HG02678 (cell line): ENCODE measurements around the gene NR3C2.
"Not testable (repeated sequence)": the region's sequence is repeated elsewhere in the genome, so short reads cannot be mapped to it uniquely, and the experiment has no call there.

ENCODE experiments used
- ATAC-seq: cut with Tn5 transposase; IDR thresholded peaks from one replicate; pipeline ENCODE4 v1.9.1; 2021; ENCODE audit warnings: mild to moderate bottlenecking, moderate library complexity; ENCODE audit not compliant: unreplicated experiment

The NR3C2 gene

DNA sequence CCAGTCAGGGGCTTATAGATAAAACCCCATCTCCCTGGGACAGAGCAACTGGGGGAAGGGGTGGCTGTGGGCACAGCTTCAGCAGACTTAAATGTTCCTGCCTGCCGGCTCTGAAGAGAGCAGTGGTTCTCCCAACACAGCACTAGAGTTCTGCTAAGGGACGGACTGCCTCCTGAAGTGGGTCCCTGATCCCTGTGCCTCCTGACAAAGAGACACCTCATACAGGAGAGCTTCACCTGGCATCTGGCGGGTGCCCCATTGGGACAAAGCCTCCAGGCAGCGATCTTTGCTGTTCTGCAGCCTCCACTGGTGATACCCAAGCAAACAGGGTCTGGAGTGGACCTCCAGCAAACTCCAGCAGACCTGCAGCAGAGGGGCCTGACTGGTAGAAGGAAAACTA, 359.1 kb downstream of the NR3C2 start:
- ATAC-seq, result not testable (repeated sequence)

DNA sequence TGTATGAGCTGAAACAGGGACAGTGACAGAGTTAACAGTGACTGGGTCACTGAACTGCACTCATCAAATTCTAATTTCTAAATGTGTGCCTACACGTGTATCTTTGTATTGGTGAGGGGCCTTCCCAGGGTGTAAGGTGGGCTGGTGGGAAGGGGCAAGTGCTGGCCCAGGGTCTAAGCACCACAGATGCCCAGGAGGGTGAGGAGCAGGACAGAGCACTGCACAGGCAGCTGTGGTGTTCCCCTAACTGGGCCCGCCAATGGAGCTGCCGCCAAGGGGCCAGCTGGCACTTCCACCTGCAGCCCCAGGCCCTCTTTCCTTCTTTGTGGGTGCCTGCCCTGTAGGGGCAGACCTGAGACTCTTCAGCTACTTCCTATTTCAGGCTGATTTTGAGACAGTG, 360.5 kb downstream of the NR3C2 start:
- no peak for ATAC-seq

DNA sequence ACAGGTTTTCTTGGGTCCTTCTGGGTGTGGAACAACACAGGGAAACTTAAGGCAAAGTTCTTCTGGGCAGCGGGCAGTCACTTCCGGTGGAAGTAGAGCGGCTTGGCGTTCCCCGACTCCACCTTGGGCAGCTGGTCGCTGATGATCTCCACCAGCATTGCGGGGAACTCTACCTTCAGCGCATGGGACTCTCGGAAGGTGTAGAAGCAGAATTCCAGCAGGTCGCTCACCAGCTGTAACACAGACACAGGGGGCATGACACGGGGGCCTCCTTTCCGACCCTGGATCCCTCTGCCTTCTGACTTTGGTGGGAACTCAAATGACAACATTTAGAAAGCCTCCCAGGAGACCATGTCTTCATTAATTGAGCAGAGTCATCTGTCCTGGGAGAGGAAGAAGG, 360.9 kb downstream of the NR3C2 start:
- ATAC-seq, result no peak

DNA sequence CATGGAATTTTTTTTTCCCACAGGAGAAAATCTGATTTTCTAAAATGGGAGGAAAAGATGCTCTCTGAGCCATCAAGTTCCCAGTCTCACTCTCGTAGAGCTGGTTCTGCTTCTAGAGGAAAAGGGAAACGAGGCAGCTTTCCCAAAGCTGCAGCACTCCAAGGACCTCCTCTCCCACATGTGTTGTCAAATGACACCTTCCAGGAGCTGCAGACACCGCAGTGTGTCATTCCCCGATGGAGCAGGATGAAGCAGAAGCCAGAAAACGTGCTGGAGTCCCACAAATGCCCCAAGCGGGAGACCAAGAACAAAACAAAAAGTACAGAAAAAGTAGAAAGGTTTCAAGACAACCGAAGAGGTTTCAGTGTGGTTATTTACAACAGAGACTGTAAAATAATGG, 362.3 kb downstream of the NR3C2 start:
- no peak for ATAC-seq

DNA sequence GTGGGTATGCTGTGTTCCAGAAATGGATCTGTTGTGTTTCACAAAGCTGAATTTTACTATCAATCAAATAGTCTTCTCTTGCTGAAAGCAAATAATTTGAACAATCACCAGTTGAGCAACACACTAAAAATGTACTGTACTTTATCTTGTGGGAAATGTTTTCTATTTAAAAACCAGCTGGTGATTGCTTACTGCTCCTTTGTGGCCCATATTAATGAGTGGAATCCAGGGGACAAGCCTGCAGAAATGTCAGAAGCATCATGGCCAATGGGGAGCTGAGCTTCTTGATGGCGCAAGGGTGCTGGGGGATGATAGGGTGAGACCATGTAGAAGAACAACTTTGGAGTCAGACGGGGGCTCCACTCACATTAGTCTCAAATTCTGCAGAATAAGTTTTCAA, 364.2 kb downstream of the NR3C2 start:
- no peak for ATAC-seq

DNA sequence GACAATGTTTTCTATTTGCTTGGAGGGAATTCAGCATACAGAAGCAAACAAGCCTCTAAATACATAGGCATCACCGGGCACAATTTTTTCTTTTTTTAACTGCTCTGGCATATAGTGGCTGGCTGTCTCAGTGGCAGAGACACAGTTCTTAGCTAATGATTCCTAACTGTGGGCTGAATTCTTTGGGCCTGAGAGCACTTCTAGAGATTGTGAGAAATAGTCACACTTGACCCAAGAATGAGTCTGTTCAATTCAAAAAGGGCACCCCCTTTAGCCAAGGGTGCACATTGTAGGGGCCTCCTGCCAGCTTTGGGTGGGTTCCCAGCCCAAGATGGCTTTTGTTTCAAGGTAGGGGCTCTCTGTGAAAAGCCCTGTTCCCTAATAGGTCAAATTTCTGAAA, 364.6 kb downstream of the NR3C2 start:
- ATAC-seq, result no peak

DNA sequence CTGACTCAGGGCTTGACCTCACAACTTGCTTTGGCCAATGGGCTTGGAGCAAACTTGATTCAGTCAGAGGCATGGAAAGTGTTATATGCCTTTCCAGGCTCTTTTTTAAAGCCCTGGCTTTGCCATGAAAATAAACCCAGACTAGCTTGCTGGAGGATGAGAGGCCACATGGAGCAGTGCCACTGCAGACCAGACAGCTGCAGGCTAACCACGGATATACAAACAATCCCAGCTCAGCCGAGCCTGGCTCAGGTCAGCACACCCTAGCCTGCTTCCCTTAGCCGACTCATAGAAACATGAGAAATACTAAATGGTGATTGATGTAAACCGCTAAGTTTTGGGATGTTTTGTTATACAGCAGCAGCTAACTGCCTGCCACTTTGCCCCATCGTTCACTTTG, 365.2 kb downstream of the NR3C2 start:
- ATAC-seq, result no peak

DNA sequence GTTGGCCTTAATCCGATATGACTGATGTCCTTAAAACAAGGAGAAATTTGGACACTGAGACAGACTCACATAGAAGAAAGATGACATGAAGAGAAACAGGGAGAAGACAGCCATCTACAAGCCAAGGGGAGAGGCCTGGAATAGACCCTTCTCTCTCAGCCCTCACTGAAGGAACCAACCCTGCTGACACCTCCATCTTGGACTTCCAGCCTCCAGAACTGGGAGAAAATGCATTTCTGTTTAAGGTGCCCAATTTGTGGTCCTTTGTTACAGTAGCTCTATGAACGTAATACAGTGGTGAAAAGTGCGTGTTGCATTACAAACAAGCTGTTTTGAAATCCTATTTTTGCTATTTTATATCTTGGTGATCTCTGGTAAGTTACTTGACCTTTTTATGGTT, 366.8 kb downstream of the NR3C2 start:
- no peak for ATAC-seq

DNA sequence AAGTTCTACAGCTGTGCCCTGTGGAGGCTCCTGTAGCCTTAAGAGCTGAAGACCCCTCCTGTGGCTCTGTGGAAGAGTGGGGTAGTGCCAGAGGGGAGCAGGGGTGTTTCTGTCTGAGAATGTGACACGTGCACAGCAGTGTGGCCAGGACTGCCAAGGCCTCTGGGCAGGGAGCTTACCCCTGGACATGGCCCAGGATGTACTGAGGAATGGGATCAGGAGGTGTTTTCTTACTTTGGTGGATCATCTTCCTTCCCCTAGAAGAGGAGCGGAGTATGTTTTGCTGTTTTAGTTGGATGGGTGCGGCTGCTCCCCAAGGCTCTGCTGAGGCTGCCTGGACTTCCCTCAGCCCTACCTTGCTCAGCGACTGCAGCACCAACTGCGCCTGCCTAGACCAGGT, 367.8 kb downstream of the NR3C2 start:
- ATAC-seq, result no peak

DNA sequence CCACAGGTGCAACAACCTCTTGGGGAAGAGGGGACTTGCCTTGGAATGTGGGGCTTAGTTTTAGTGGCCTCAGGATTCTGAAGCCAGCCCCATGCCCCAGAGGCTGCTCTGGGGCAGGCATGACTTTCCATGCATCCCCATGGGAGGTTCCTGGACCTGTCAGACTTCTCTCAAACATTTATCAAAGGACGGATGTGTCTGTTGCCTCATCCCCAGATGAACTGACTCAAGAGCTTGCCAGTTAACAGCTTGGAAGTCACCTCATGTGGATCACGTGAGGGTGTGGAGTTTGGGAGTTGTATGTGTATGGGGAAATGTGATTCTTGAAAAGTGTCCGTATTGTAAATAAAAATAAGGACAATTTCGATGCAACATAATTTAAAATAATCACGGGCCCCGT, 368.9 kb downstream of the NR3C2 start:
- ATAC-seq, result no peak

DNA sequence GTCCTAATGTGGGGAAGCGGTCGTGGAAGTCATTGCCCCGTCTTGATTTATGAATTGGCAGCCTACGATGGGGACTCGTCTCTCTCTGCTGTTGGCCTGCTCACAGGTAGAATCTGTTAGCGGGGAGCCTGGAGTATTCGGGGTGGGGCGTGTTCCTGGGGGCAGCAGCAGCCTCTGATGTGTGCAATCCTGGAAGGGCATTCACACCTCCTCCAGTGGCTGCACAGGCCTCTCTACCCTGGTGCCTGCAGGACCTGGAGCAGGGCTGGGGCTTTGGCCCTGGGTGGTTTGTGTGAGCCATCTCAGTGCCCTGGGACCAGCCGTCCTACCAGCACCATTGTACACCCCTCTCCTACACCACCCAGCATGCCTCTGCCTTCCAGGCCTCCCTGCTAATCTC, 369.4 kb downstream of the NR3C2 start:
- ATAC-seq, result no peak

DNA sequence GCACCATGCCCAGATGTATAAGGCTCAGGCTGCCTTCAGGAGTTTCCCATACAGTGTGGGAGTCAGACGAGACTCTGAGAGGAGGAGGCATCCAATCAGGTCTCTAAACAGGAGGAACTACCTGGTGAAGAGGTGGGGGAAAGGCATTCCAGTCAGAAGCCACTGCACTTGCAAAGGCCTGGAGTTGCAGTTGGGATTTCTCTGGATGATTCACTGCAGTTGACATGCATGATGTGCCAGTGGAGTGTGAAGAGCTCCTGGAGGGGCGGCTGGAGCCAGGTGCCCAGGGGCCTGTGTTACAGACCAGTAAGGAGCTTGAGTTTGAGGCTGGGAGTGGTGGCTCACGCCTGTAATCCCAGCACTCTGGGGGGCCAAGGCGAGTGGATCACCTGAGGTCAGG, 371.2 kb downstream of the NR3C2 start:
- ATAC-seq, result no peak

DNA sequence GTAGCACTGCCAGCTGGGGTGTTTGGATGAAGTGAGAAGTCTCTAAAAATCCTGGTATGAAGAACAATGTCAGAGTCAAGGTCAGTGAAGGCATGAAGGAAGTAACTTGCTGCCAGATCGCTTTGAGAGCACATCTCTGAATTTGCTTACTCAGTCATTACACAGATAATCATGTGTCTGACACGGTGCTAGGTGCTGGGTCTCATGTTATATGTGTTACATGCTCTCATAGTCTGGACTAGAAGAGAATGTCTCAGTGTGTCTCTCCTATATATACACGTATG, 372.4 kb downstream of the NR3C2 start:
- ATAC-seq, result no peak

DNA sequence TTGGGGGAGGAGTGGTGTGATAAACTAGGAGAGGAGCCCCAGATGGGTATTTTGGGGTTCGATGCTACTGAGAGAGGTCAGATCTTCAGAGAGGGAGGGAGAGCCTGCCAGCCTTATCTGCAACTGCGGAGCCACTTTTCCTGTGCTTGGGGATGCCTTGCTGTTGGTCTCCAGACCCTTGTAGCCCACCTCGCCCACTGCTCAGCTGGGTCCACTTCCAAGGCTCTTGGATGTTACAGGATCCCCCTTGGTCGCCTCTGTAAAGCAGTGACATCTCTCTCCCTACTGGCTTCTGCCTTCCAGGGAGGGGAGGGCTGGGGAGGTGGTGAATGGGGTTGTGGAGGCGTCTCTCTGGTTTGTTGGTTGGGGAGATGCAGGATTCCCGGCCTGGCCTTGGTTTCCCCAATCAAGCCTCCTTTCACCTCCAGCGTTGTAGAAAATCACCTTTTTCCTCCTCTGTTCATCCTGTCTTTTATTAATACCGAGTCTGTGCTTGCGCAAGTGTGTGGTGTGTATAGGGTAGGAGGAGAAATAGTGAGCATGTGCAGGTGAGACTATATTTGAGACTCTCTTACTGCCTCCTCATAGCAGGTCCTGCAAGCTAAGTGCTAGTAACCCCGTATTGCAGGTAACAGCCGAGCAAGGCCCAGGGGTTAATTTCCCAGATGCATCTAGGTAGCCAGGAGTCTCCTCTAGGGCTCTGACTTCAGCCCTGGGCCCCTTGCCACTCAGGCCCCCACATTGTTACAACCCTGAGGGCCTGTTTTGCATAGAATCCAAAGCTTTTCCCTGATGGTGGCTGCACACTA, 372.9 kb downstream of the NR3C2 start:
- no peak for ATAC-seq

DNA sequence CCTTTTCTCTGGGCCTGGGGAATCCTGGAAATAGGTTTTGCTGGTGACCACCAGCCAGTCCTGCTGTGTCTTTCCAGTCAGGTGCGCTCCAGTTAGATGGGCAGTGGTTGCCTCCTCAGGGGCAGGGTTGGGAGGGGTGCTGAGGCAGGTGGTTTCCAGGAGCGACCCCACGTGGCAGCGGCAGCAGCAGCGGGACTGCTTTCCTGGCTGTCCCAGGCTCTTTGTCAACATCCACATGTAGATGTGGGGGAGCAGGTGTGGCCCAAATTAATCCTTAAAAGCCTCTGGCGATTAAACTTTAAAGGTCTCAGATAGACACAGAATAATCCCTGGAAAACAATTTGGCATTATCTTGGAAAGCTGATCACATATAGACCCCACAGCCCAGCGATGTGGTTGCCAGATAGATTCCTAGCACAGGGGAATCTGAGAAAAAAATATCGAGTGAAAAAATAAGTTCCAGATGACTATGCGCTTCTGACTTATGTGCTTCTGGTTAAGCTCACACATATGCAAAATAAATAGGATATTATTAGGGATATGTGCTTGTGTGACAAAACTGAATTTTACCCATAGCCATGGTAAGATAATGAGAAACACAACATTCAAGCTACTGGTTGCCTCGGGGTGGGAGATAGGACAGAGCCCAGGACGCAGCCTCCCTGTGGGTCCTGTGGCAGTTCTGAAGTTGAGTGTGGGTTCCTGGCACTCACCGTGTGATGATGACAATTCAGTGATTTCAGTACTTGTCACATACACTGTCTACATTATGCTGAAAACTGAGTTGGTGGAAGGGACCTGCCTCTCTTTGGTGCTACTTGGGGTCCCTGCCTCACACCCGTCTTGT, 373.9 kb downstream of the NR3C2 start:
- no peak for ATAC-seq

DNA sequence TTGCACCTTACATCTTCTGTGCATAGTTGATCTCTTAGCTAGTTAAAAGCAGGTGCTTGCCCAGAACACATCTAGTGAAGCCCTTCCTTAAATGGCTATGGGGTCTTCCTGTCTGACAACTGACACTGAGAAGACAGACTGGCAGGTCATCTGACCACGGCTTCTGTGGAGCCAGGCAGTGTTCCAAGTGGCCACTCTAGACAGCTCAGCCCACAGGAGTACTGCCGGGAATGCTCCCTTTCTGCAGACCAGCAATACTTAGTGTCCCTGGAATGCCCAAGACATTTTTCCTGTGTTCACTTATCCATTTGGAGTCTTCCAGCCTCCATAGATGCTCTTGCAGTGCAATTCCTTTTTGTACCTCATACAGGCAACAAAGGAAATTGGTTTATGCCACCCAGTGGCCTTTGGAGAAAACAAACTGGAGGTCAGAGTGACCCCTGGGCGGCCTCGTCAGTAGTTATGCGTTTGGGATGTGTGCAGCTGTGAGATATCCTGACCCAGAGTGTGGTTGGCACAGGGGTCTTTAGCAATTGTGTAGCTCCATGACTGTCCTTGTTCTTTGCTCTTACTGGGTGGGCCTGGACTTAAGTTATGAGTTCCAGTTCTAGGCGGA, 374.8 kb downstream of the NR3C2 start:
- no peak for ATAC-seq

DNA sequence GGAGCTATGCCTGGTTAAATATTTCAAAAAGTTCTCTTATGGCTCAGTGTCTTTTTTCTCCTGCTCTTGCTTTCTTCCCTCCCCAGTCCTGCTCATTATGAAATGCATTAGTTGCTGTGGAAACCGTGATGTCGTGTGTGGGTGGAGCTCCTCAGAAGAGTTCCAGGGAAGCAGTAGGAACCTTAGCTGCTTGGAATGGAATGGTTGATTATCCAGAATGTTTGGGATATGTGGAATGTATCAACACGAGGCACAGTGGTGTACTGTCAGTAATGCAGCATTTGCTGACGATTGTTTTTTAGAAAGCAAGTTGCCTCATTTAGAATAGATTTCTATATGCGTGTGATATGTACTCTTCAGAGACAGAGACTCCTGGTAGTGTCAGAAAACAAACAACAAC, 377.1 kb downstream of the NR3C2 start:
- ATAC-seq, result no peak

DNA sequence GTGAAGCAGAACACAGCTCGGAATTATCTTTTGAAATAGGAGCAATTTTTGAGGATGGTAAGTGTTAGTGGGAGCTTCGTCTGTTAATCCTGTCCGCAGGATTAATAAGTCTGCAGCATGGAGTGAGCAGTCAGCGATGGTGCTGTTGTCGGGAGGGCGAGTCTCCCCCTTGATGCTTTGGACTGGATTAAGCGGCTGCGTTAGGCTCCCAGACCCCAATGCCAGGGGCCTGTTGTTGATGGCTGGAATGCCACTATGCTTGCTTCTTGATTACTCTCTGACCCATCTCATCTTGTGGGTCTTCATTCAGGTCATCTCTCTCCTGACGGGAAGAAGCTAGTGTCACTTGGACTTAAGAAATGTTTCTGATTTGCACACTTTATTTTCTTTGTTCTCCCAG, 377.8 kb downstream of the NR3C2 start:
- ATAC-seq, result no peak

DNA sequence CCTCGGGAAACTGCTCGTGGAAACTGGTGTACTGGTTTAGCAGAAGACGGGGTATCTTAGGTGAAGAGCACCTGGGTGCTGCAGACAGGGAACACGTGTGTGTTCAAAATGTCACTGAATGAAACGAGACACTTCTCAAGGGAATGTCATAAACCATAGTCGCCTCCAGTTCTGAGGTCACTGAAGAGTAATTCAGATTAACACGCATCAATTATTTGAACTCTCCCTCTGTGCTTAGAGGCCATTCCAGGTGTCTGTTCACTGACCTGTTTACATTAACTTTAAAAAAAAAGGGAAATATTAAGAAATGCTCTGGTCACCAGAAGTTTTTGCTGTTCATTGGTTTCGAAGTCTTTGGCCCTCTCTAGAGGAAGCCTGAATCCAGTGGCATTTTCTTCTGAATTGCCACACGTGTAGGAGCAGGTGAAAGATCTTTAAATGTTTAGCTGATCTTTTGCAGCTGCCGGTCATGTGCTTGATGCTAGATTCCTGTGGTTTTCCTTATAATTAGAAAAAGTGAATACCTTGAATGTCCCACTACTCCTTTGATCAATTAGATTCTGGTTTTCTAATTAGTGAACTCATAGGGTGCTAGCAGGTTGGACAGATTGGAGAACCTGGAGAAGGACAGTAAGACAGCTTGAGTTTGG, 379.8 kb downstream of the NR3C2 start:
- no peak for ATAC-seq

DNA sequence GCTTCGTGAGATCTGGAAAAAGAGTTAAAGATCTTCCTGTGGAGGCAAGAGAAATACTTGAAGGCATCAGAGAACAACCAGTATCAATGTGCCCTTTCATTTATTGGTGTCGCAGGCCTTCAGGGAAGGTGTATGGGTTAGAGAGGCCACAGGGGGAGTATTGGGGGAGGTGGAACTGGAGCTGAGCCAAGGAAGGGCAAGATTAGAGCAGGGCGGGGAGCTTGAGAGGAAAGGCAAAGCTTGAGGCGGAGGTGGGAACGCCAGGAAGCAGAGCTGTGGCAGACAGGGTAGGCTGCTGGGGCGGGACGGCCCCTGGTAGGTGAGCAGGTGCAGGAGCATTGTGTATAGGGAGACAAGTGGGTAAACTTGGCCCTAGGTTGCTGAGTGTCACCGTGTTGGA, 380.4 kb downstream of the NR3C2 start:
- ATAC-seq, result no peak

DNA sequence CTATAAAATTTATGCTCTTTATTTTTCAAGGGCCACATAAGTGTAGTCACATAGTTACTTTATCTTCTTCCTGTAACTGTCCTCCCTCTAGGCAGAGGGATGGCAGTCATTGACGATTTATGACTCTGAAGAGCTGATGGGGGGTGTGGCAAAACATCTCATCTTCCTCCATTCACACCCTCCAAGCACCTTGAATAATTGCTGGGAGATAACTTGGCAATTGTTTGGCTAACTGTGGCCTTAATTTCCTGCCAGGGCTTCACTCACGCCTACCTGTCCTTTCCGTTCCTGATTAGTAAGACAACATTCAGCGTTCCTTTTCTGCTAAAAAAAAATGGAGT, 381.1 kb downstream of the NR3C2 start:
- no peak for ATAC-seq
